ENCODE results near the gene ASCL1.

ASCL1 gene

DNA sequence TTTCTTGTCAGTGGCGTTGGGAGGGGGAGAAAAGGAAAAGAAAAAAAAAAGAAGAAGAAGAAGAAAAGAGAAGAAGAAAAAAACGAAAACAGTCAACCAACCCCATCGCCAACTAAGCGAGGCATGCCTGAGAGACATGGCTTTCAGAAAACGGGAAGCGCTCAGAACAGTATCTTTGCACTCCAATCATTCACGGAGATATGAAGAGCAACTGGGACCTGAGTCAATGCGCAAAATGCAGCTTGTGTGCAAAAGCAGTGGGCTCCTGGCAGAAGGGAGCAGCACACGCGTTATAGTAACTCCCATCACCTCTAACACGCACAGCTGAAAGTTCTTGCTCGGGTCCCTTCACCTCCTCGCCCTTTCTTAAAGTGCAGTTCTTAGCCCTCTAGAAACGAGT, 1.9 kb downstream of the ASCL1 start:
- Histone ChIP-seq H3K36me3 (no peaks in the 10 kb centered on the region), H3K27me3 (ENCODE audit: insufficient read depth, low read depth, severe bottlenecking) (peaks cover 15% of the 10 kb centered on the region), H3K4me3 (ENCODE audit: low read depth, low read length) (no peak overlapping the region), H3K27ac (no peak overlapping the region), H3K9me3 (ENCODE audit: severe bottlenecking) (peaks cover 9% of the 10 kb centered on the region)
- TF ChIP-seq, protein P1, sequence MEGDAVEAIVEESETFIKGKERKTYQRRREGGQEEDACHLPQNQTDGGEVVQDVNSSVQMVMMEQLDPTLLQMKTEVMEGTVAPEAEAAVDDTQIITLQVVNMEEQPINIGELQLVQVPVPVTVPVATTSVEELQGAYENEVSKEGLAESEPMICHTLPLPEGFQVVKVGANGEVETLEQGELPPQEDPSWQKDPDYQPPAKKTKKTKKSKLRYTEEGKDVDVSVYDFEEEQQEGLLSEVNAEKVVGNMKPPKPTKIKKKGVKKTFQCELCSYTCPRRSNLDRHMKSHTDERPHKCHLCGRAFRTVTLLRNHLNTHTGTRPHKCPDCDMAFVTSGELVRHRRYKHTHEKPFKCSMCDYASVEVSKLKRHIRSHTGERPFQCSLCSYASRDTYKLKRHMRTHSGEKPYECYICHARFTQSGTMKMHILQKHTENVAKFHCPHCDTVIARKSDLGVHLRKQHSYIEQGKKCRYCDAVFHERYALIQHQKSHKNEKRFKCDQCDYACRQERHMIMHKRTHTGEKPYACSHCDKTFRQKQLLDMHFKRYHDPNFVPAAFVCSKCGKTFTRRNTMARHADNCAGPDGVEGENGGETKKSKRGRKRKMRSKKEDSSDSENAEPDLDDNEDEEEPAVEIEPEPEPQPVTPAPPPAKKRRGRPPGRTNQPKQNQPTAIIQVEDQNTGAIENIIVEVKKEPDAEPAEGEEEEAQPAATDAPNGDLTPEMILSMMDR (IDR thresholded peaks at IDR 0.05; ENCODE audit: low read depth, low read length): no peak
- no peak for DNase-seq

DNA sequence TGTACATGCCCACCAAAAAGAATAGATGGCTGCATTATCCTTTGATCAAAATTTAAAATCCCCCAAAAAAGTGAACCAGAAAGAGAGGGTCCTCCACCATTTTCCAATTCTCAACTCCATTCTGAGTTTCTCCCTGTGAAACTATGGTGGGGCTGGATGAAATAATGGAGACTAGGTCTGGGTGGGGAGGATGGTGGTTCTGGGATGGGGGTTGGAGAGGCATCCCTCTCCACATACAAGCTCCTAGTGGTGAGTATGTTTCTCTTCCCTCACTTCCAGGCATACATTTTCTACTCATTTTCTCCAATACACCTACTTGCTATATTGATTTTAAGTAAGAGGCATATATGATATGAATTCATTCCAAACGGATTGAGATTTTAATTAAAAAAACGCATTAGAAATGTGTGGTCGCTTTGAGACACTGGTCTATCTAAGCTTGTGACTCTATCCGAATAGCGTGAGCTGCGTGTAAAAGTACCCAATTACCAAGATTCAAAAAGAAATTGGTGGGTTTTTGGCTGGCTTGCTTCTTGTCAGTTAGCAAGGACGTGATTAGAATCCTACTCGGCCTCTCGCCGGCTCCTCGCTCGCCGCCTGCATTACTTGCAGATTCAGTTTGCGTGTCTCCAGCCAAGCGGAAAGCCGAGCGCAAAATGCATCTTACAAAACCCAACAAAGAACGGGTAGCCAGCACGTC, 3.4 kb downstream of the ASCL1 start:
- H3K9me3 ChIP-seq (ENCODE audit: severe bottlenecking): peaks cover 9% of the 10 kb centered on the region
- no peaks in the 10 kb centered on the region for H3K36me3 ChIP-seq
- no peak overlapping the region for H3K4me3 ChIP-seq (ENCODE audit: low read depth, low read length)
- TF ChIP-seq, protein P1 (IDR thresholded peaks at IDR 0.05; ENCODE audit: low read depth, low read length): no peak
- no peak overlapping the region for H3K27ac ChIP-seq
- peaks cover 15% of the 10 kb centered on the region for H3K27me3 ChIP-seq (ENCODE audit: insufficient read depth, low read depth, severe bottlenecking)
- no peak for DNase-seq

DNA sequence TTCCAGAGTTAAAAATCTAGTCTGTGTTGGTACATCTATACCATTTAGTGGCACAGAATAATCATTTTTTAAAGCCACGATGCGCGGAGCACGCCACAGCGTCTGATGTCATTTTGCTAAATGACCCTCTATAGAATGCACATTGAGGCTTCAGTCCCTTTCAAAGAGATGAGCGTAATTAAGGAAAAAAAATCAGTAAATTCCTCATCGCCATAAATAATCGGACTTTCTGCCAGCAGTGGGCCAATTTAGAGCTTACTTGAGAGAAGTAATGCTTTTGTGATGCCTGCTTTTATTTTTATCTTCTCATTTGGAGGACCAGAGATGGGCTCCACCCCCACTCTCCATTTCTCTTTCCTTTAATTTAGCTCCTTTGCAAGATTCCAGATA, 4.0 kb downstream of the ASCL1 start:
- peaks cover 9% of the 10 kb centered on the region for H3K9me3 ChIP-seq (ENCODE audit: severe bottlenecking)
- TF ChIP-seq, protein P1 (IDR thresholded peaks at IDR 0.05; ENCODE audit: low read depth, low read length): no peak
- no peaks in the 10 kb centered on the region for H3K36me3 ChIP-seq
- DNase-seq: no peak
- no peak overlapping the region for H3K4me3 ChIP-seq (ENCODE audit: low read depth, low read length)
- peaks cover 15% of the 10 kb centered on the region for H3K27me3 ChIP-seq (ENCODE audit: insufficient read depth, low read depth, severe bottlenecking)
- H3K27ac ChIP-seq: no peak overlapping the region

DNA sequence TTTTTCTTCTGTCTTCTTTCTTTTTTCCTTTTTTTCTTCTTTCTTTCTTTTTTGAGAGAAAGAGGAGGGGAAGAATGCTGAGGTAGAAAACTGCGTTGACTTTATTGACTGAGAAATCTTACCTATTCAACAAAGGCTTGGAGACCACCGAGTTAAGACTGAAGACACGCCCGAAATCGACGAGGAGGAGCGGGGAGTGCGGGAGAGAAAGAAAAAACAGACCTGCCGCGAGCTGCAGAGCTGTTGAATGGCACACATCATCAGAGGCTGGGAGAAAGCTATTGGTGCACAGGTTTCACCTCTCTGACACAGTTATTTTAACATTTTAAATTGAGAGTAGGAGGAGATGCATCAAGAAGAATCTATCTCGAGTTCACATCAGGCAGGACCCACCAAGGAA, 5.1 kb downstream of the ASCL1 start:
- H3K27me3 ChIP-seq (ENCODE audit: insufficient read depth, low read depth, severe bottlenecking): peaks cover 11% of the 10 kb centered on the region
- no peaks in the 10 kb centered on the region for H3K36me3 ChIP-seq
- peaks cover 9% of the 10 kb centered on the region for H3K9me3 ChIP-seq (ENCODE audit: severe bottlenecking)
- no peak overlapping the region for H3K4me3 ChIP-seq (ENCODE audit: low read depth, low read length)
- TF ChIP-seq, protein P1 (IDR thresholded peaks at IDR 0.05; ENCODE audit: low read depth, low read length): no peak
- DNase-seq: no peak
- H3K27ac ChIP-seq: no peak overlapping the region

DNA sequence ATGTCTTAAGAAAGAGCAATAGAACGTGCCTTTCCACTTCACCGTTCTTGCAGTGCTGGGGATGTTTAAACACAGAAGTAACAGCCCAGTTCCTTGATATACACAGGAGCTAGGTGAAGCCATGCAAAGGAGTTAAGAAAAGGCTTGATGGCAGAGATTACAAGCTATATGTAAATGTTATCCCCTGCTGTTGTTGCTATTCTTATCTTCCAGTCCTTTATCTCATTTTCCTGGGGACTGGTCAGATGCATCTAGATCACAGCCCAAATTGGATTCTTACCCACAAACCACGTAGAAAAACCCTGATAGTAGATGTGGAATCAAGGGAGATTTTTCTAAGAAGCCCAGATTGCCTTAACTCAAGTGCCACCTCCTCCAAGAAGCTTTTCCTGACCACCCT, 5.5 kb downstream of the ASCL1 start:
- TF ChIP-seq, protein P1 (IDR thresholded peaks at IDR 0.05; ENCODE audit: low read depth, low read length): no peak
- Histone ChIP-seq H3K27me3 (ENCODE audit: insufficient read depth, low read depth, severe bottlenecking) (peaks cover 11% of the 10 kb centered on the region), H3K36me3 (no peaks in the 10 kb centered on the region), H3K4me3 (ENCODE audit: low read depth, low read length) (no peak overlapping the region), H3K9me3 (ENCODE audit: severe bottlenecking) (peaks cover 9% of the 10 kb centered on the region), H3K27ac (no peak overlapping the region)
- no peak for DNase-seq

DNA sequence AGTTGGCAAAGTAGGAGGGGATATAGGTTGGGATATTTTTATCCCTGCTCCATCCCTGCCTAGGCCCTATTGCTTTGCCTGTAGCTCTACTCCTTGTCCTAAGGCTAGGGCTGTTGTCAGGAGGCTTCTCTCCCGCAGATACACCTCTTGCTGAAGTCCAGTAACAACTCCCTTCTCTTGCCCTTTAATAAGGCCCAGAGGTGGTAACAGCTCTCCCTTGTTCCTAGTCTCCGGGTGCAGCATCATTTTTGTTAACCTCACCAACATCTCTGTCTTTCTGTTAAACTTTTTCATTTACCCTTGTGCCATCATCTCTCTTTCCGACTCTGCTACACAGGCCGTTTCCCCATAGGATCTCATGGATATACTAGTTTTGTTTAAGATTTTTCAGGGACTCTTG, 6.3 kb downstream of the ASCL1 start:
- Histone ChIP-seq H3K4me3 (ENCODE audit: low read depth, low read length) (no peak overlapping the region), H3K27ac (no peak overlapping the region), H3K9me3 (ENCODE audit: severe bottlenecking) (peaks cover 9% of the 10 kb centered on the region), H3K27me3 (ENCODE audit: insufficient read depth, low read depth, severe bottlenecking) (peaks cover 6% of the 10 kb centered on the region), H3K36me3 (no peaks in the 10 kb centered on the region)
- TF ChIP-seq, protein P1 (IDR thresholded peaks at IDR 0.05; ENCODE audit: low read depth, low read length): no peak
- no peak for DNase-seq

All from WERI-Rb-1 (cell line).